Ovary (tissue), 9 donors: ENCODE results near the gene PATJ. TPM values are rescaled to one million over a fixed set of nuclear protein-coding genes. Genes with fewer than 3 reads are reported as not detected.

Experiments used
- DNase-seq, 5 donors: peaks; one replicate each; pipeline ENCODE4 v3.0.0-alpha.2; 2019 to 2020
- H3K27ac ChIP-seq, 2 donors: fragments of 200-600 bp; one replicate each; pipeline versions ENCODE4 v1.5.1 to v1.8.0; 2019 to 2022
- H3K27me3 ChIP-seq: fragments of 200-600 bp; one replicate; pipeline ENCODE4 v1.8.0; 2022
- H3K36me3 ChIP-seq: fragments of 200-600 bp; sonication (generic); one replicate; pipeline ENCODE4 v1.5.1; 2019
- H3K4me1 ChIP-seq: one replicate; pipeline ENCODE4 v1.8.1; 2013; ENCODE audit warnings: mild to moderate bottlenecking, moderate library complexity; ENCODE audit not compliant: insufficient read depth
- H3K4me3 ChIP-seq: fragments of 200-600 bp; sonication (generic); one replicate; pipeline ENCODE4 v1.5.1; 2017
- H3K9me3 ChIP-seq, 2 donors: fragments of 200-600 bp in 1 of 2; sonication (generic) in 1 of 2; one replicate each; pipeline versions ENCODE4 v1.5.1 to v1.8.1; 2013 to 2019; ENCODE audit warnings: mild to moderate bottlenecking in 1 of 2, moderate library complexity in 1 of 2
- CTCF ChIP-seq, 3 donors: fragments of 450-650 bp in 2 of 3; fragments of 200-600 bp in 1 of 3; IDR thresholded peaks; one replicate each; pipeline versions ENCODE4 v1.5.1 to v1.8.0; 2016 to 2022; ENCODE audit warnings: antibody characterized with exemption in 3 of 3, mild to moderate bottlenecking in 1 of 3
- EP300 ChIP-seq: sonication (generic); formaldehyde crosslinking; IDR thresholded peaks from one replicate; pipeline ENCODE4 v1.6.1; 2017; ENCODE audit warnings: antibody characterized with exemption
- POLR2A ChIP-seq: fragments of 450-650 bp; IDR thresholded peaks from one replicate; pipeline ENCODE4 v1.6.1; 2017; ENCODE audit warnings: antibody characterized with exemption, mild to moderate bottlenecking, moderate library complexity
- WGBS, 3 donors: extraction: QIAGEN DNeasy Blood & Tissue Kit in 1 of 3; methylation state at CpG; one replicate each; pipeline versions ENCODE4 v1.1.5 to v1.1.7; 2013 to 2017; 5-methylcytosine and 5-hydroxymethylcytosine counted together
- intact Hi-C, 4 donors: fragments of 100-400 bp; cut with DNase I; formaldehyde crosslinking; loops; one replicate each; pipeline versions ENCODE4 v1.11.0 to v1.15.1; 2022 to 2023
- polyA plus RNA-seq, 2 donors: library from polyadenylated mRNA; stranded (reverse); fragments of 200-250 nt in 1 of 2; fragments of 350-450 nt in 1 of 2; fragmentation: Illumina TruSeq in 1 of 2; extraction: RNeasy Lipid Tissue Mini Kit (QIAGEN cat#74804) in 1 of 2; gene quantifications; one replicate each; pipeline ENCODE4 v1.2.3, GENCODE V29; 2013 to 2014
- total RNA-seq, 7 donors: library from RNA; depleted of rRNA in 2 of 7; stranded (reverse); fragments of >200 nt in 2 of 7; fragmentation: NEBNext Ultra II Directional in 3 of 7; extraction: Animal tissue kit (Norgen Biotek cat#: 25700) in 3 of 7; gene quantifications; one replicate each; pipeline versions ENCODE4 v1.1.0 to v1.2.4, GENCODE V29; 2016 to 2023
- donor health status: DM: no; HTN: no; CAD: no; lungs with moderate emphysema.
- donor health status: DM: no; HTN: no; CAD: no.
- donor health status: Bipolar disorder and iron deficiency.
- donor health status: DM: yes; HTN: yes; CAD: no.
- donor health status: DM: no; HTN: no; CAD: no.
- donor health status: DM: yes; HTN: yes; CAD: no.

PATJ gene
- total and polyA plus RNA-seq, 9 donors, result 7.6 to 60.1 (median 25.5) TPM

GRCh38 chr1:61978796-61979195 lies 236.5 kb downstream of the PATJ start:
- Histone ChIP-seq H3K9me3 (no peaks in the 10 kb centered on the region), H3K36me3 (no peaks in the 10 kb centered on the region), H3K4me1 (no peaks in the 10 kb centered on the region), H3K27me3 (no peaks in the 10 kb centered on the region), H3K27ac (no peak overlapping the region), H3K4me3 (no peak overlapping the region)
- TF ChIP-seq POLR2A, result no peak
- DNase-seq, result no peak
- intact Hi-C loops, result no loop called here

GRCh38 chr1:61979729-61980128 lies 237.4 kb downstream of the PATJ start:
- intact Hi-C loops, result no loop called here
- Histone ChIP-seq H3K27me3 (no peaks in the 10 kb centered on the region), H3K36me3 (no peaks in the 10 kb centered on the region), H3K9me3 (no peaks in the 10 kb centered on the region), H3K4me1 (no peaks in the 10 kb centered on the region), H3K4me3 (no peak overlapping the region), H3K27ac (no peak overlapping the region)
- TF ChIP-seq POLR2A, result no peak
- TF ChIP-seq EP300, result no peak
- no peak for TF ChIP-seq CTCF (IDR thresholded peaks at IDR 0.05)
- 81 to 86% (median 84%) methylated on average over 4 of the region's 4 CpGs for WGBS, 3 donors
- DNase-seq, result no peak

- Histone ChIP-seq H3K27me3 (no peaks in the 10 kb centered on the region), H3K4me1 (no peaks in the 10 kb centered on the region), H3K36me3 (no peaks in the 10 kb centered on the region), H3K9me3 (no peaks in the 10 kb centered on the region), H3K27ac (no peak overlapping the region), H3K4me3 (no peak overlapping the region)
- no peak for TF ChIP-seq EP300
- no peak for TF ChIP-seq CTCF (IDR thresholded peaks at IDR 0.05)
- no peak for TF ChIP-seq POLR2A
- 80 to 84% (median 83%) methylated on average over 4 of the region's 4 CpGs for WGBS, 3 donors
- DNase-seq, result no peak
- intact Hi-C loops, result no loop called here
Observed at GRCh38 chr1:61980561-61980960, 238.3 kb downstream of the PATJ start.

GRCh38 chr1:61981870-61982660 lies 239.8 kb downstream of the PATJ start:
- Histone ChIP-seq H3K4me3 (no peak overlapping the region), H3K27ac (no peak overlapping the region), H3K27me3 (no peaks in the 10 kb centered on the region), H3K4me1 (no peaks in the 10 kb centered on the region), H3K36me3 (no peaks in the 10 kb centered on the region), H3K9me3 (no peaks in the 10 kb centered on the region)
- TF ChIP-seq POLR2A, result no peak
- intact Hi-C loops, result no loop called here
- DNase-seq, result no peak
- WGBS, 3 donors, result 95 to 97% (median 95%) methylated on average over 7 of the region's 7 CpGs

GRCh38 chr1:61983236-61983635 lies 241.0 kb downstream of the PATJ start:
- H3K9me3 ChIP-seq, result no peaks in the 10 kb centered on the region
- no peak overlapping the region for H3K27ac ChIP-seq
- H3K4me3 ChIP-seq, result no peak overlapping the region
- WGBS, 3 donors, result 27 to 61% (median 40%) methylated on average over 1 of the region's 1 CpG
- TF ChIP-seq POLR2A (no peak), CTCF (IDR thresholded peaks at IDR 0.05) (no peak), EP300 (no peak)
- intact Hi-C loops, result no loop called here
- H3K36me3 ChIP-seq, result no peaks in the 10 kb centered on the region
- H3K27me3 ChIP-seq, result no peaks in the 10 kb centered on the region
- DNase-seq, result no peak
- H3K4me1 ChIP-seq, result no peaks in the 10 kb centered on the region
